GM21360 (cell line): ENCODE measurements around the gene DCAF7.
A peak's percentile ranks its signal among the peaks of the same experiment; 100 is the strongest.

Source experiments
- ATAC-seq: cut with Tn5 transposase; IDR thresholded peaks from one replicate; pipeline ENCODE4 v1.9.1; 2021; ENCODE audit warnings: mild to moderate bottlenecking, moderate library complexity; ENCODE audit not compliant: unreplicated experiment

Gene DCAF7

GRCh38 chr17:63543822-63544420 lies 6.4 kb upstream of the DCAF7 start:
- no peak for ATAC-seq

GRCh38 chr17:63544467-63545301 lies 5.6 kb upstream of the DCAF7 start:
- no peak for ATAC-seq

- no peak for ATAC-seq
Observed at GRCh38 chr17:63546308-63547082, 3.8 kb upstream of the DCAF7 start.

GRCh38 chr17:63547083-63547523 lies 3.2 kb upstream of the DCAF7 start:
- no peak for ATAC-seq

- ATAC-seq = peak; percentile 11
Observed at GRCh38 chr17:63549289-63549945, 860 bp upstream of the DCAF7 start.

GRCh38 chr17:63550817-63551639 lies 751 bp downstream of the DCAF7 start:
- peak; percentile 5 for ATAC-seq

- no peak for ATAC-seq
Observed at GRCh38 chr17:63552211-63552610, 1.9 kb downstream of the DCAF7 start.

GRCh38 chr17:63555500-63556156 lies 5.4 kb downstream of the DCAF7 start:
- ATAC-seq = no peak

GRCh38 chr17:63557416-63557815 lies 7.1 kb downstream of the DCAF7 start:
- ATAC-seq = no peak

GRCh38 chr17:63558441-63558840 lies 8.2 kb downstream of the DCAF7 start:
- ATAC-seq = no peak

- ATAC-seq = no peak
Observed at GRCh38 chr17:63561819-63562218, 11.5 kb downstream of the DCAF7 start.

GRCh38 chr17:63563339-63563738 lies 13.1 kb downstream of the DCAF7 start:
- no peak for ATAC-seq

- no peak for ATAC-seq
Observed at GRCh38 chr17:63564562-63564961, 14.3 kb downstream of the DCAF7 start.

- no peak for ATAC-seq
Observed at GRCh38 chr17:63567229-63567628, 17.0 kb downstream of the DCAF7 start.

- ATAC-seq = no peak
Observed at GRCh38 chr17:63568563-63568962, 18.3 kb downstream of the DCAF7 start.

- ATAC-seq = no peak
Observed at GRCh38 chr17:63571632-63572310, 21.5 kb downstream of the DCAF7 start.

- no peak for ATAC-seq
Observed at GRCh38 chr17:63573634-63574033, 23.4 kb downstream of the DCAF7 start.

- ATAC-seq = no peak
Observed at GRCh38 chr17:63578027-63578768, 27.9 kb downstream of the DCAF7 start.

- no peak for ATAC-seq
Observed at GRCh38 chr17:63578769-63579111, 28.5 kb downstream of the DCAF7 start.
